H9 (cell line): ENCODE measurements around the gene SERPIND1. TPM values are rescaled to one million over a fixed set of nuclear protein-coding genes. Genes with fewer than 3 reads are reported as not detected.

ENCODE experiments used
- DNase-seq: peaks from one replicate; pipeline ENCODE4 v3.0.0-alpha.2; 2017
- H2AFZ ChIP-seq: one replicate; pipeline ENCODE4 v1.6.1; 2013; ENCODE audit warnings: mild to moderate bottlenecking, low read length, control low read depth, moderate library complexity
- H2AK5ac ChIP-seq: 2 replicates; pipeline ENCODE4 v1.6.1; 2013; ENCODE audit warnings: low read length, control low read depth, mixed read lengths; ENCODE audit not compliant: insufficient read length
- H2BK120ac ChIP-seq: one replicate; pipeline ENCODE4 v1.6.1; 2013; ENCODE audit warnings: low read depth, mild to moderate bottlenecking, low read length, control low read depth, inconsistent platforms; ENCODE audit not compliant: poor library complexity, severe bottlenecking
- H2BK12ac ChIP-seq: 2 replicates; pipeline ENCODE4 v1.6.1; 2013; ENCODE audit warnings: low read length, control low read depth, mixed read lengths, low read depth; ENCODE audit not compliant: insufficient read length
- H2BK15ac ChIP-seq: 2 replicates; pipeline ENCODE4 v1.6.1; 2013; ENCODE audit warnings: low read depth, low read length, control low read depth
- H2BK20ac ChIP-seq: one replicate; pipeline ENCODE4 v1.6.1; 2013; ENCODE audit warnings: low read depth, mild to moderate bottlenecking, low read length, control low read depth, inconsistent platforms; ENCODE audit not compliant: poor library complexity, severe bottlenecking
- H2BK5ac ChIP-seq: 2 replicates; pipeline ENCODE4 v1.6.1; 2013; ENCODE audit warnings: low read length, control low read depth, mixed read lengths; ENCODE audit not compliant: insufficient read length
- H3K14ac ChIP-seq: 2 replicates; pipeline ENCODE4 v1.6.1; 2013; ENCODE audit warnings: low read length, control low read depth; ENCODE audit not compliant: insufficient read depth
- H3K18ac ChIP-seq: 2 replicates; pipeline ENCODE4 v1.6.1; 2013; ENCODE audit warnings: low read depth, mild to moderate bottlenecking, mixed read lengths, low read length, control low read depth; ENCODE audit not compliant: insufficient read length
- H3K23ac ChIP-seq: 2 replicates; pipeline ENCODE4 v1.6.1; 2013; ENCODE audit warnings: low read length, control low read depth, mixed read lengths, low read depth; ENCODE audit not compliant: insufficient read length
- H3K23me2 ChIP-seq: 2 replicates; pipeline ENCODE4 v1.6.1; 2013; ENCODE audit warnings: low read depth, mild to moderate bottlenecking, mixed read lengths, low read length, control low read depth; ENCODE audit not compliant: insufficient read length, poor library complexity, severe bottlenecking
- H3K27ac ChIP-seq: 2 replicates; pipeline ENCODE4 v1.5.1; 2013; ENCODE audit warnings: low read length, control low read depth, mixed read lengths, low read depth; ENCODE audit not compliant: insufficient read length
- H3K27me3 ChIP-seq: 2 replicates; pipeline ENCODE4 v1.6.1; 2013; ENCODE audit warnings: low read length, control low read depth, inconsistent platforms; ENCODE audit not compliant: insufficient read depth
- H3K4ac ChIP-seq: 2 replicates; pipeline ENCODE4 v1.6.1; 2013; ENCODE audit warnings: low read depth, mild to moderate bottlenecking, control low read depth, inconsistent platforms, low read length, moderate library complexity
- H3K4me1 ChIP-seq: 2 replicates; pipeline ENCODE4 v1.6.1; 2013; ENCODE audit warnings: low read length, control low read depth, inconsistent platforms; ENCODE audit not compliant: insufficient read depth
- H3K4me2 ChIP-seq: 2 replicates; pipeline ENCODE4 v1.6.1; 2013; ENCODE audit warnings: low read length, control low read depth, mixed read lengths; ENCODE audit not compliant: insufficient read length, insufficient read depth
- H3K56ac ChIP-seq: 2 replicates; pipeline ENCODE4 v1.6.1; 2013; ENCODE audit warnings: low read depth, mild to moderate bottlenecking, mixed read lengths, low read length, control low read depth; ENCODE audit not compliant: insufficient read length
- H3K79me1 ChIP-seq: 2 replicates; pipeline ENCODE4 v1.6.1; 2013; ENCODE audit warnings: low read depth, mild to moderate bottlenecking, moderate library complexity, low read length, control low read depth, inconsistent platforms; ENCODE audit not compliant: insufficient read depth, poor library complexity, severe bottlenecking
- H3K79me2 ChIP-seq: 2 replicates; pipeline ENCODE4 v1.6.1; 2013; ENCODE audit warnings: low read length, control low read depth, inconsistent platforms; ENCODE audit not compliant: insufficient read depth
- H3K9ac ChIP-seq: 2 replicates; pipeline ENCODE4 v1.6.1; 2013; ENCODE audit warnings: low read length, control low read depth, mixed read lengths; ENCODE audit not compliant: insufficient read length; ENCODE audit errors: extremely low read depth
- H3K9me3 ChIP-seq: one replicate; pipeline ENCODE4 v1.6.1; 2013; ENCODE audit warnings: low read depth, low read length, inconsistent platforms; ENCODE audit not compliant: control insufficient read depth
- H3T11ph ChIP-seq: one replicate; pipeline ENCODE4 v1.6.1; 2013; ENCODE audit warnings: mild to moderate bottlenecking, low read length, control low read depth, inconsistent platforms
- H4K20me1 ChIP-seq: one replicate; pipeline ENCODE4 v1.6.1; 2013; ENCODE audit not compliant: control insufficient read depth, insufficient read length, insufficient read depth
- H4K5ac ChIP-seq: 2 replicates; pipeline ENCODE4 v1.6.1; 2013; ENCODE audit warnings: low read depth, mild to moderate bottlenecking, mixed read lengths, low read length, control low read depth; ENCODE audit not compliant: insufficient read length
- H4K8ac ChIP-seq: replicated peaks from 2 replicates; pipeline ENCODE4 v1.6.1; 2013; ENCODE audit warnings: low read length, control low read depth, mixed read lengths, low read depth; ENCODE audit not compliant: insufficient read length
- H4K91ac ChIP-seq: 2 replicates; pipeline ENCODE4 v1.6.1; 2013; ENCODE audit warnings: low read depth, mild to moderate bottlenecking, moderate library complexity, mixed read lengths, low read length, control low read depth; ENCODE audit not compliant: insufficient read length
- H3K27ac Mint-ChIP-seq, 3 experiments: 2 replicates in 2 of 3; 3 replicates in 1 of 3; pipeline ENCODE4 v1.8.0; 2020 to 2021; ENCODE audit warnings: mixed read lengths in 3 of 3, mild to moderate bottlenecking in 1 of 3, moderate library complexity in 1 of 3
- H3K27me3 Mint-ChIP-seq: 2 replicates; pipeline ENCODE4 v1.8.0; 2021; ENCODE audit warnings: low read depth, mild to moderate bottlenecking, moderate library complexity, mixed read lengths
- H3K36me3 Mint-ChIP-seq, 3 experiments: 2 replicates in 2 of 3; 3 replicates in 1 of 3; pipeline ENCODE4 v1.8.0; 2020 to 2021; ENCODE audit warnings: low read depth in 3 of 3, mixed read lengths in 3 of 3; ENCODE audit not compliant: insufficient read depth in 1 of 3
- H3K4me1 Mint-ChIP-seq, 2 experiments: 2 replicates each; pipeline ENCODE4 v1.8.0; 2020; ENCODE audit warnings: mixed read lengths in 2 of 2
- H3K4me3 Mint-ChIP-seq, 2 experiments: 2 replicates in 1 of 2; 3 replicates in 1 of 2; pipeline ENCODE4 v1.8.0; 2020 to 2021; ENCODE audit warnings: mild to moderate bottlenecking in 2 of 2, mixed read lengths in 2 of 2, moderate library complexity in 1 of 2
- H3K9me3 Mint-ChIP-seq, 2 experiments: 2 replicates in 1 of 2; 3 replicates in 1 of 2; pipeline ENCODE4 v1.8.0; 2020; ENCODE audit warnings: mild to moderate bottlenecking in 2 of 2, mixed read lengths in 2 of 2, moderate library complexity in 1 of 2
- WGBS: extraction: QIAGEN DNeasy Blood & Tissue Kit; methylation state at CpG from one replicate; pipeline ENCODE4 v1.1.7; 2013; ENCODE audit warnings: missing lambda C conversion rate, low lambda C conversion rate, mixed read lengths; ENCODE audit not compliant: insufficient read length; ENCODE audit errors: extremely low coverage; 5-methylcytosine and 5-hydroxymethylcytosine counted together
- total RNA-seq: library from RNA; stranded (reverse); gene quantifications from 2 replicates; pipeline ENCODE4 v1.2.1, GENCODE V29; 2021
- TF ChIP-seq, protein P1 (sequence below): fragments of 200-600 bp; sonication (generic); conservative IDR thresholded peaks from 3 replicates; pipeline ENCODE4 v1.8.0; 2021; ENCODE audit warnings: antibody characterized with exemption, mild to moderate bottlenecking

Gene SERPIND1
- total RNA-seq, 1 experiment from 2014 or later = not detected

DNA sequence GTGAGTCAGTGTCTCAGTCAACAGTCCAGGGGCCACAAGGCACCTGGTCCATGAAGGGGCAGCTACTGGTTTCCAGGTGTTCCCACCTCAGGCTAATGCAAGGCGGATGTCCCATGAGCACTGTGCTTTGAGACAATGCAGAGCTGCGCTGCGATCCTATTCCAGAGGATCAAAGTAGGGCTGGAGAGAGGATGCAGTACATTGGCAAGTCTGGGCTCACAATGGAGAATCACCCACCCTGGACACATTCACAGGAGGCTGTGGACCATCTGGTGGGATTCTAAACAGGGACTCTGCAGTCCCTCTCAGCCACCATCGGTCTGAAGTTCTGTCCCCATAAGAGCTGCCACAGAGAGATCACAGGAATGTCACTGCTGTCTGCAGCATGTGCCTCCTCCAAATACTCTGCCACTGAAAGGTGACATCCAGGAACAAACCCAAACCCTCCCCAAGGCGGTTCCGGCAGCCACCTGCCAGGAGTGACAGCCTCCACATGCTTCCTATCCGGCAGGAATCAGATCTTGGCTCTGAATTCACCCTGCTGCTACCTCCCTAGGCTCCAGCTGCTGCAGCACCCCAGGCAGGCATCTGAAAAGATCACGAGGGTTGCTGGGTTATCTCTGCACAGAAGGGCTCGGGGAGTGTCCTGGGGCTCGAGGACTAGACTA is 45.3 kb upstream of the SERPIND1 start:
- Histone ChIP-seq H3K9me3 (no peaks in the 10 kb centered on the region), H4K91ac (no peak overlapping the region), H3K18ac (no peak overlapping the region), H4K20me1 (no peaks in the 10 kb centered on the region), H3K14ac (no peak overlapping the region), H3K4ac (no peak overlapping the region), H3K79me1 (no peaks in the 10 kb centered on the region), H3K23ac (no peak overlapping the region), H2BK120ac (no peak overlapping the region), H3K4me1 (no peaks in the 10 kb centered on the region), H4K8ac (no peak overlapping the region), H2BK15ac (no peak overlapping the region), H2BK5ac (no peak overlapping the region), H2BK20ac (no peak overlapping the region), H3K27me3 (no peaks in the 10 kb centered on the region), H2BK12ac (no peak overlapping the region), H3K27ac (no peak overlapping the region), H3K56ac (no peak overlapping the region), H3K79me2 (no peaks in the 10 kb centered on the region), H3K9ac (no peak overlapping the region), H3K23me2 (no peaks in the 10 kb centered on the region), H4K5ac (no peak overlapping the region), H3T11ph (no peak overlapping the region), H3K4me2 (no peak overlapping the region), H2AK5ac (no peak overlapping the region), H2AFZ (no peak overlapping the region)
- Mint-ChIP-seq H3K4me1 (no peaks in the 10 kb centered on the region), H3K36me3 (peaks cover 5 to 39% (median 10%) of the 10 kb centered on the region in 3 experiments; a peak in 5 of 7 replicates), H3K4me3 (no peak overlapping the region), H3K27me3 (no peaks in the 10 kb centered on the region), H3K27ac (peak overlapping the region in 1 of 3 experiments; percentile 34; a peak in 1 of 7 replicates), H3K9me3 (no peaks in the 10 kb centered on the region)
- WGBS = no CpG with 5 or more reads among the region's 10 CpGs
- DNase-seq = no peak
- TF ChIP-seq, protein P1, sequence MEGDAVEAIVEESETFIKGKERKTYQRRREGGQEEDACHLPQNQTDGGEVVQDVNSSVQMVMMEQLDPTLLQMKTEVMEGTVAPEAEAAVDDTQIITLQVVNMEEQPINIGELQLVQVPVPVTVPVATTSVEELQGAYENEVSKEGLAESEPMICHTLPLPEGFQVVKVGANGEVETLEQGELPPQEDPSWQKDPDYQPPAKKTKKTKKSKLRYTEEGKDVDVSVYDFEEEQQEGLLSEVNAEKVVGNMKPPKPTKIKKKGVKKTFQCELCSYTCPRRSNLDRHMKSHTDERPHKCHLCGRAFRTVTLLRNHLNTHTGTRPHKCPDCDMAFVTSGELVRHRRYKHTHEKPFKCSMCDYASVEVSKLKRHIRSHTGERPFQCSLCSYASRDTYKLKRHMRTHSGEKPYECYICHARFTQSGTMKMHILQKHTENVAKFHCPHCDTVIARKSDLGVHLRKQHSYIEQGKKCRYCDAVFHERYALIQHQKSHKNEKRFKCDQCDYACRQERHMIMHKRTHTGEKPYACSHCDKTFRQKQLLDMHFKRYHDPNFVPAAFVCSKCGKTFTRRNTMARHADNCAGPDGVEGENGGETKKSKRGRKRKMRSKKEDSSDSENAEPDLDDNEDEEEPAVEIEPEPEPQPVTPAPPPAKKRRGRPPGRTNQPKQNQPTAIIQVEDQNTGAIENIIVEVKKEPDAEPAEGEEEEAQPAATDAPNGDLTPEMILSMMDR = no peak
